Measurements from ENCODE around the gene SLC25A53.
"Not testable (repeated sequence)": the region's sequence is repeated elsewhere in the genome, so short reads cannot be mapped to it uniquely, and the experiment has no call there.

The SLC25A53 gene

DNA sequence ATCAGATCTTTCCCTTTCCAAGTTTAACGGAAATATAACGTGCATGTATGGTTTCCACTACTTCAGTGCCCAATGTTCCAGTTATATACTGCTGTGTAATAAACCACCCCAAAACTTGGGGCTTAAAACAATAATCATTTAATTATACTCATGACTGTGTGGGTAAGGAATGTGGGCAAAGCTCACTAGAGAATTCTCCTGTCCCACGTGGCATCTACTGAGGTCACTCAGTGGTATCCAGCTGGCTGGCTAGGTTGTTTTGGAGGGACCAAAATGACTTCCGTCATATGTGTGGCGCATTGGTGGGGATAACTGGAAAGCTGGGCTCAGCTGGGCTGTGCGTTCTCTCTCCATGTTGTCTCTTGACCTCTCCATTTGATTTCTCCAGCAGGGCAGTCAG is 26.0 kb downstream of the SLC25A53 start:
- no peak for DNase-seq

GRCh38 chrX:104126856-104127255 is 30.0 kb downstream of the SLC25A53 start:
- DNase-seq, result no peak

GRCh38 chrX:104122829-104123228 is 34.0 kb downstream of the SLC25A53 start:
- no peak for DNase-seq

DNA sequence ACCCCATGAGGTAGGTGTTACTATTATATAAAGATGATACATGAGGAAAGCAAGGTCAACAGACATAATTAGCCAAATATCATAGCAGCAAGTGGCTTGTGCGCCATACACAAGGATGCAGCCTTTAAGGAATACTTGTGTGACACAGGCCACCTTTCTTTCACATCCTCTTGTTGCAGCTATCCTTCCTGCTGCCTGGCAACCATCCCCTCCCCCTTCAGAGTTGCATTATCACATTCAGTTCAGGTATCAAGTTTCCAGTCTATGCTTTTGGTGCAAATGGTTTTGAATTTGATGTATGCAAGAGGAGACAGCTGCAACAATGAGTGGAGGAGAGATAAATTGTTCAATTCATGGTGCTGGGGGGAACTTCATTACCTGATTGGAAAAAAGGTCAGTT is 38.0 kb downstream of the SLC25A53 start:
- DNase-seq, result no peak

GRCh38 chrX:104117759-104118158 is 39.0 kb downstream of the SLC25A53 start:
- no peak for DNase-seq

DNA sequence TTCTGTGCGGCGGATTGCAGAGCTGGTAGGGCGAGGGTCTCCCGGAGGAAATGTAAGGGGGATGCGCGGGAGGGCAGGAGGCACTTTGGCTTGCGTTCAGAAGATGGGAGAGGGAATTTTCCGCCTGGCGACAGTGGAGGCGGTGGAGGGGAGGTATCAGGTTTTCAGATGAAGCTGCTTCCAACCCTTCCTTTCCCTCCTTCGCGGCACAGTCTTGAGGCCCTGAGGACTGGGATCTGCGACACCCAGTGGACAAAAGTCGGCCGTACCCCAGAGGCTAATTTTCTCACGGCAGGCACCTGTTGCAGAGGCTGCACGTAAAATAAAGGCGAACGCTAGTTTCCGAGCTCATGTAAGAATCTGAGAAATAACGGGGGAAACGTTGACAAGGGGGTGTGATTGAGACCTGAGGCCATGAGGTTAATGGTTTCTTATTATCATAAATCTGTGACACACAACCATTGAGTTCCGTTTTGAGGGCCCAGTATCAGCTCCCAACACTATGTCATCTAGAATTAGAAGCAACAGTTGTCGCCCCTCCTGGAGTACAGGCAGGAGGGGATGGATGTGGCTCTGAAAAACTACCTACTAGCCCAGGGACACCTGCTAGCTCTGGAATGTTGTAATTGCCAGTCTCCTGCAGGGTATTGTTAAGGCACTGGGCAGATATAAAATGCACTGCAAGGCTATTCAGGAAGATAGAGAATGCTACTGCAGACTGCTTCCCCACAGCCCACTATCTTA is 43.4 kb downstream of the SLC25A53 start:
- DNase-seq, result peak; percentile 30

DNA sequence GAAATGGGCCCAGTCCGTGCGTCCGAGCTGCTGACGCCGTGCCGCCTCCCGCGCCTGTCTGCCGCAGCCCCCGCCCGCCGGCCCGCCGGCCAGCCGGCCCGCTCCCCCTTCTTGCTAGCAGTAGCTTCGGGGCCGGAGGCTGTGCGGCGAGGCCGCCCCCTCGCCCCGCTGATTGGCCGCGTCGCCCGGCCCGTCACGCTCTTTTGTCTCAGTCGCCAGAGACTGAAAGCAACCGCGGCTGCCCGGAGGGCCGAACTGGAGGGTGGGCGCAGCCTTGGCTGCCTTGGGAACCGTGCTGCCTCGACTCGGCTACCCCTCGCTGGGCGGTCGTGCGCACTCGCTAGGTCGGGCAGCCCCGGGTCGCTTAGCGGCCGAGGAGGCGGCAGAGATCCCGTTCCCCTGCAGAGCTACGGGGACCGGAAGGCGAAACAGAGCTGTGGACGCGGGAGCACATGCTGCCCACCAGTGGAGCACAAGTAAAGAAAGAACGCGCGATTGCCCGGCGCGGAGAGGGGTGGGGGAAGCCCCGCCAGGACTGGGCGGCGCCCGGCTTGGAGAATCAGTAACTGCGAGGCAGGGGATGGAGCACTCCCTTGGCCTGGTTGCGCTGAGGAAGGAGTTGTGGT is 44.4 kb downstream of the SLC25A53 start, which contains the start of gene ZCCHC18:
Gene ZCCHC18, plus strand, starts transcription at position 198 of the 626 bp plus-strand sequence. CDS start 1,589 bp downstream, outside the sequence.
- DNase-seq, result peak; percentile 29

- DNase-seq, result not testable (repeated sequence)
These were observed 46.1 kb downstream of the SLC25A53 start for GRCh38 chrX:104110491-104111240.

GRCh38 chrX:104108955-104109354 is 47.9 kb downstream of the SLC25A53 start:
- DNase-seq, result no peak

- DNase-seq, result no peak
These were observed 51.2 kb downstream of the SLC25A53 start for GRCh38 chrX:104105330-104106262.

- no peak for DNase-seq
These were observed 52.1 kb downstream of the SLC25A53 start for GRCh38 chrX:104104676-104105075.

DNA sequence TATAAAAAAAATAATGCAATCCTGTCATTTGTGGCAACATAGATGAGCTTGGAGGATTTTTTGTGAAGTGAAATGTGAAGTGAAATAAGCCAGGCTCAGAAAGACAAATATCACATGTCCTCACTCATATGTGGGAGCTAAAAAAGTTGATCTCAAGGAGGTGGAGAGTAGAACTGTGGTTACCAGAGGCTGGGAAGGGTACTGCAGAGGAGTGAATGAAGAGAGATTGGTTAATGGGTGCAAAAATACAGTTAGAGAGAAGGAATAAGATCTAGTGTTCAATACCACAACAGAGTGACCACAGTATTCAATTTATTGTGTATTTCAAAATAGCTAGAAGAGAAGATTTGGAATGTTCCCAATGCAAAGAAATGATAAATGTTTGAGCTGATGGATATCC is 57.9 kb downstream of the SLC25A53 start:
- DNase-seq, result no peak

GRCh38 chrX:104098151-104098808 is 58.5 kb downstream of the SLC25A53 start:
- DNase-seq, result peak; percentile 58

GRCh38 chrX:104085919-104086318 is 70.9 kb downstream of the SLC25A53 start:
- no peak for DNase-seq

- DNase-seq, result no peak
These were observed 71.3 kb downstream of the SLC25A53 start for GRCh38 chrX:104085477-104085876.

GRCh38 chrX:104084534-104085277 is 72.1 kb downstream of the SLC25A53 start:
- DNase-seq, result no peak

DNA sequence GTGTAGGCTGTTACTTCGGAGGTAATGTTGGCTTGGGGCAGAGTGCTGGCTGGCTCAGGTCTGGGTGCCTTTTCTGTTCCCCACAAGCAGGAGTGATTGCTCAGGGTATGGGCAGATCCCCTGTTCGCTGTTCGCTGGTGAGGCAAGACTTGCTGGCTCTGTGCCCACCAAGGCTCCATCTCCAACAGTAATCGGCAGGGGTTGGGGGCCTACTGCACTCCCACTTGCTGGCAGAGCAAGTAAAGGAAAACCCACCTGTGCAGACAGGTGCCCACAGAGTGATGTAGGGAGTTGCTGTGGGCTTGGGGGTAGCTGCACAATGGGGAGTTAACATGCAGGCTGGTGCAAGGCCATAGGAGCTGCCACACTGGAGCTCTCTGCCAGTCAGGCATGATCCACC is 72.7 kb downstream of the SLC25A53 start:
- DNase-seq, result no peak

- DNase-seq, result not testable (repeated sequence)
These were observed 79.0 kb downstream of the SLC25A53 start for GRCh38 chrX:104077854-104078253.

- DNase-seq, result not testable (repeated sequence)
These were observed 80.9 kb downstream of the SLC25A53 start, which contains the start of gene TMSB15C for GRCh38 chrX:104075778-104076445. Gene TMSB15C (minus strand): TSS chrX:104076236.

GRCh38 chrX:104062636-104063035 is 94.2 kb downstream of the SLC25A53 start:
- not testable (repeated sequence) for DNase-seq

All from inflammatory macrophage treated with lipopolysaccharide for 4 hours (primary cell).